GM12878 (cell line): ENCODE data around the gene CASP8. TPM values are rescaled to one million over a fixed set of nuclear protein-coding genes. Genes with fewer than 3 reads are reported as not detected.

ENCODE experiments used
- ATAC-seq: fragments of 200-7000 bp; cut with Tn5 transposase; 3 replicates; pipeline ENCODE4 v1.9.1; 2020; ENCODE audit warnings: mild to moderate bottlenecking, moderate library complexity
- BruUV-seq: library from RNA; stranded (reverse); fragments of 400-500 nt; replicated peaks from 2 replicates; lab custom pipeline; 2021; lab: Mats Ljungman, UMichigan
- CTCF ChIA-PET: fragments of 300-600 bp; sonication (Branson Sonifier 250); formaldehyde crosslinking; extraction: SDS; loops from one replicate; lab custom pipeline; 2021; ENCODE audit warnings: inconsistent platforms; lab: Yijun Ruan, JAX
- POLR2A ChIA-PET: fragments of 350-600 bp; formaldehyde crosslinking; extraction: SDS; loops from one replicate; lab custom pipeline; 2021; ENCODE audit warnings: inconsistent platforms; lab: Charles Lee
- RAD21 ChIA-PET: fragments of 300-600 bp; sonication (Branson Sonifier 250); formaldehyde crosslinking; loops from one replicate; lab custom pipeline; 2023; ENCODE audit warnings: antibody characterized with exemption; ENCODE audit not compliant: unreplicated experiment; lab: Charles Lee
- SMC1A ChIA-PET: fragments of 300-600 bp; sonication (Branson Sonifier 250); formaldehyde crosslinking; loops from one replicate; lab custom pipeline; 2023; ENCODE audit not compliant: unreplicated experiment, uncharacterized antibody; lab: Charles Lee
- DNase-seq: peaks from one replicate; pipeline ENCODE4 v3.0.0-alpha.2; 2011; ENCODE audit warnings: low read depth, low spot score
- FAIRE-seq: peaks from 3 replicates; lab custom pipeline; 2011; peaks lifted over from hg19 to GRCh38; lab: Jason Lieb, UNC
- H2AFZ ChIP-seq: 2 replicates; pipeline ENCODE4 v1.6.0; 2011; ENCODE audit warnings: low read depth, low read length, control low read depth; ENCODE audit not compliant: control insufficient read depth
- H3K27ac ChIP-seq: 2 replicates; pipeline ENCODE4 v1.5.1; 2011; ENCODE audit warnings: control low read depth; ENCODE audit not compliant: control insufficient read depth, insufficient read depth
- H3K27me3 ChIP-seq, 2 experiments: replicated peaks in 1 of 2; 2 replicates each; pipeline versions ENCODE4 v1.6.0 to v1.6.1; 2011; ENCODE audit warnings: low read length in 1 of 2; ENCODE audit not compliant: control insufficient read depth in 2 of 2, insufficient read depth in 2 of 2
- H3K36me3 ChIP-seq, 2 experiments: 2 replicates each; pipeline ENCODE4 v1.5.1; 2011; ENCODE audit warnings: low read length in 1 of 2; ENCODE audit not compliant: control insufficient read depth in 2 of 2, insufficient read depth in 2 of 2
- H3K4me1 ChIP-seq: 2 replicates; pipeline ENCODE4 v1.6.1; 2011; ENCODE audit warnings: mild to moderate bottlenecking, low read length, moderate library complexity, mixed read lengths; ENCODE audit not compliant: control insufficient read depth, insufficient read depth
- H3K4me2 ChIP-seq: 2 replicates; pipeline ENCODE4 v1.6.0; 2011; ENCODE audit warnings: control low read depth; ENCODE audit not compliant: control insufficient read depth, insufficient read depth
- H3K4me3 ChIP-seq: fragments of 200-600 bp; sonication (generic); 2 replicates; pipeline ENCODE4 v1.5.1; 2016
- H3K79me2 ChIP-seq: 2 replicates; pipeline ENCODE4 v1.6.0; 2011; ENCODE audit warnings: low read length; ENCODE audit not compliant: control insufficient read depth, insufficient read depth
- H3K9ac ChIP-seq: 2 replicates; pipeline ENCODE4 v1.8.0; 2011; ENCODE audit warnings: low read length, control low read depth, mixed read lengths; ENCODE audit not compliant: control insufficient read depth, insufficient read depth
- H3K9me3 ChIP-seq: replicated peaks from 3 replicates; pipeline ENCODE4 v1.5.1; 2011; ENCODE audit warnings: mild to moderate bottlenecking, low read length; ENCODE audit not compliant: control insufficient read depth, insufficient read depth
- H4K20me1 ChIP-seq: 2 replicates; pipeline ENCODE4 v1.6.0; 2011; ENCODE audit not compliant: control insufficient read depth, insufficient read depth
- ATF7 ChIP-seq: fragments of 450-650 bp; IDR thresholded peaks from 2 replicates; pipeline ENCODE4 v1.6.1; 2016; ENCODE audit warnings: low read depth, mild to moderate bottlenecking
- CHD4 ChIP-seq: fragments of 200-600 bp; sonication (generic); IDR thresholded peaks from 2 replicates; pipeline ENCODE4 v1.6.1; 2016; ENCODE audit warnings: mild to moderate bottlenecking
- CREB1 ChIP-seq: IDR thresholded peaks from 2 replicates; pipeline ENCODE4 v1.6.1; 2012; ENCODE audit warnings: low read depth, mild to moderate bottlenecking, inconsistent platforms
- CUX1 ChIP-seq: IDR thresholded peaks from 2 replicates; pipeline ENCODE4 v1.6.1; 2012; ENCODE audit warnings: improper control_type of control experiment, low read depth, low read length; ENCODE audit not compliant: insufficient replicate concordance
- EED ChIP-seq: sonication (generic); IDR thresholded peaks from 2 replicates; pipeline ENCODE4 v1.6.1; 2016; ENCODE audit warnings: antibody characterized with exemption, low read depth
- EGR1 ChIP-seq, 2 experiments: IDR thresholded peaks; 1 replicate in 1 of 2; 2 replicates in 1 of 2; pipeline ENCODE4 v1.6.1; 2011 to 2012; ENCODE audit warnings: low read depth in 2 of 2, low read length in 2 of 2, borderline replicate concordance in 1 of 2, mild to moderate bottlenecking in 1 of 2, moderate library complexity in 1 of 2
- GABPA ChIP-seq: IDR thresholded peaks from 2 replicates; pipeline ENCODE4 v1.6.1; 2014; ENCODE audit warnings: antibody characterized with exemption, low read depth, mild to moderate bottlenecking, inconsistent platforms
- HDAC2 ChIP-seq: fragments of 200-600 bp; sonication (generic); IDR thresholded peaks from 2 replicates; pipeline ENCODE4 v1.6.1; 2017
- IRF5 ChIP-seq: fragments of 450-650 bp; IDR thresholded peaks from 2 replicates; pipeline ENCODE4 v1.6.1; 2017; ENCODE audit warnings: borderline replicate concordance
- MEF2A ChIP-seq: IDR thresholded peaks from 2 replicates; pipeline ENCODE4 v1.6.1; 2011; ENCODE audit warnings: low read depth, mild to moderate bottlenecking, low read length, moderate library complexity; ENCODE audit not compliant: insufficient read depth
- MXI1 ChIP-seq: fragments of 150-350 bp; IDR thresholded peaks from 2 replicates; pipeline ENCODE4 v1.6.1; 2011; ENCODE audit warnings: low read depth, mild to moderate bottlenecking, inconsistent platforms, low read length, improper control_type of control experiment
- NR2F1 ChIP-seq: fragments of 450-650 bp; conservative IDR thresholded peaks from 2 replicates; pipeline ENCODE4 v1.6.1; 2017; ENCODE audit warnings: mild to moderate bottlenecking
- PAX8 ChIP-seq: fragments of 450-650 bp; IDR thresholded peaks from 2 replicates; pipeline ENCODE4 v1.6.1; 2017; ENCODE audit warnings: mild to moderate bottlenecking, moderate library complexity
- POU2F2 ChIP-seq: IDR thresholded peaks from 3 replicates; pipeline ENCODE4 v1.6.1; 2011; ENCODE audit warnings: low read depth, mild to moderate bottlenecking, low read length, borderline replicate concordance
- RB1 ChIP-seq: fragments of 450-650 bp; formaldehyde crosslinking; IDR thresholded peaks from 2 replicates; pipeline ENCODE4 v1.6.1; 2017; ENCODE audit warnings: mild to moderate bottlenecking, borderline replicate concordance
- SMAD5 ChIP-seq: IDR thresholded peaks from 2 replicates; pipeline ENCODE4 v1.6.1; 2016; ENCODE audit warnings: antibody characterized with exemption, low read depth
- TCF7 ChIP-seq: IDR thresholded peaks from 2 replicates; pipeline ENCODE4 v1.6.1; 2014; ENCODE audit warnings: antibody characterized with exemption, borderline replicate concordance
- YY1 ChIP-seq: IDR thresholded peaks from 2 replicates; pipeline ENCODE4 v1.6.1; 2011; ENCODE audit warnings: low read depth, mild to moderate bottlenecking, low read length
- ZZZ3 ChIP-seq: IDR thresholded peaks from 2 replicates; pipeline ENCODE4 v1.6.1; 2011; ENCODE audit warnings: low read depth; ENCODE audit not compliant: control insufficient read depth, insufficient read length
- WGBS: methylation state at CpG from one replicate; pipeline ENCODE4 v1.1.6; 2016; ENCODE audit warnings: low lambda C conversion rate; ENCODE audit not compliant: insufficient replicate concordance, insufficient coverage; ENCODE audit errors: missing lambda C conversion rate; 5-methylcytosine and 5-hydroxymethylcytosine counted together
- in situ Hi-C: fragments of 300-500 bp; cut with MboI; formaldehyde crosslinking; loops from 9 replicates; pipeline ENCODE4 v1.14.3; 2018; ENCODE audit warnings: mixed read lengths
- intact Hi-C: fragments of 100-400 bp; cut with micrococcal nuclease; formaldehyde crosslinking; loops from one replicate; pipeline ENCODE4 v1.14.2; 2022; ENCODE audit not compliant: unreplicated experiment
- polyA plus RNA-seq, 11 experiments: library from polyadenylated mRNA; depleted of rRNA in 4 of 11; unstranded in 6 of 11; stranded (reverse) in 5 of 11; fragments of >200 nt; fragmentation: Nextera tagmentation in 4 of 11; fragmentation: Illumina TruSeq in 1 of 11; extraction: Ambion mirVana in 4 of 11; extraction: Trizol in 1 of 11; gene quantifications; 1 replicate in 1 of 11; 2 replicates in 10 of 11; pipeline versions ENCODE4 v1.2.1 to v1.2.3, GENCODE V29; 2011 to 2016; ENCODE audit warnings: inconsistent platforms in 2 of 11, missing spikeins in 2 of 11, low read depth in 1 of 11
- total RNA-seq, 4 experiments: library from RNA; depleted of rRNA in 3 of 4; stranded (reverse); fragments of >200 nt in 3 of 4; fragmentation: Illumina TruSeq in 1 of 4; extraction: Trizol in 1 of 4; gene quantifications; 2 replicates each; pipeline versions ENCODE4 v1.2.1 to v1.2.3, GENCODE V29; 2013 to 2021

The CASP8 gene
- total and polyA plus RNA-seq, 10 of the 15 experiments (the other 5 are each of a cell fraction or from before 2014, with no cell fraction given), result 18.6 to 54.1 (median 39.9) TPM

GRCh38 chr2:201248288-201248844, 12.0 kb upstream of the CASP8 start:
- H3K9ac ChIP-seq, result no peak overlapping the region
- ChIA-PET POLR2A (no interaction called here), CTCF (interaction anchor here (0.5 to 0.9 kb wide), 2 partner anchors 12 to 437 kb away, joined by 3 read pairs; no protein-coding TSS in a partner anchor), SMC1A (interaction anchor here (1.3 to 7.3 kb wide), 3 partner anchors 9 to 15 kb away, joined by 4 to 68 read pairs (median 6); partner anchors contain the start of gene CASP8), RAD21 (interaction anchor here (0.9 to 1.5 kb wide), 4 partner anchors 11 to 31 kb away, joined by 3 to 4 read pairs (median 3); partner anchors contain the start of gene CASP8)
- BruUV-seq, result no TSS peak
- no peak for DNase-seq
- H3K36me3 ChIP-seq, result no peaks in the 10 kb centered on the region; a peak in 1 of 4 replicates
- peak; percentile 18 for FAIRE-seq
- no peak overlapping the region for H3K27ac ChIP-seq
- peak; percentile 55 for ATAC-seq
- H3K4me1 ChIP-seq, result peaks cover 22% of the 10 kb centered on the region
- WGBS, result 28% methylated on average over 6 of the region's 6 CpGs
- in situ Hi-C loops, result no loop called here
- H4K20me1 ChIP-seq, result no peaks in the 10 kb centered on the region
- H3K27me3 ChIP-seq, result no peaks in the 10 kb centered on the region
- no peaks in the 10 kb centered on the region for H3K9me3 ChIP-seq
- no peak overlapping the region for H3K4me3 ChIP-seq
- intact Hi-C loops, result no loop called here
- H3K4me2 ChIP-seq, result no peak overlapping the region; the same call in 1 of the 2 replicates
- H2AFZ ChIP-seq, result no peak overlapping the region
- no peaks in the 10 kb centered on the region for H3K79me2 ChIP-seq
- TF ChIP-seq NR2F1 (no peak), MXI1 (0 out of 2 replicates have a peak, but pooled peaks have one; percentile 29), MEF2A (0 out of 2 replicates have a peak, but pooled peaks have one; percentile 19), EGR1 (IDR thresholded peaks at IDR 0.05; ENCODE audit: borderline replicate concordance in 1 of 2, low read depth in 2 of 2, low read length in 2 of 2) (no peak), ATF7 (peak; percentile 44; the same call in 1 of the 2 replicates), IRF5 (no peak), HDAC2 (no peak), CHD4 (no peak), YY1 (0 out of 2 replicates have a peak, but pooled peaks have one; percentile 34), TCF7 (no peak), CUX1 (peak; percentile 20), EED (0 out of 2 replicates have a peak, but pooled peaks have one; percentile 27), CREB1 (no peak), ZZZ3 (no peak), SMAD5 (no peak), GABPA (no peak), RB1 (no peak), PAX8 (no peak), POU2F2 (peak; percentile 50; the same call in 1 of the 3 replicates)
